Fibroblast of villous mesenchyme (primary cell): ENCODE results near the gene SLC13A1. TPM values are rescaled to one million over a fixed set of nuclear protein-coding genes. Genes with fewer than 3 reads are reported as not detected.

Source experiments
- DNase-seq: peaks from one replicate; pipeline ENCODE4 v3.0.0-alpha.2; 2010; ENCODE audit warnings: low read depth
- H3K4me3 ChIP-seq: 2 replicates; pipeline ENCODE4 v1.5.1; 2011; ENCODE audit warnings: low read depth, mild to moderate bottlenecking, low read length
- CTCF ChIP-seq: IDR thresholded peaks from 2 replicates; pipeline ENCODE4 v1.5.1; 2012; ENCODE audit warnings: low read depth, mild to moderate bottlenecking, low read length; ENCODE audit not compliant: insufficient read depth
- total RNA-seq: library from RNA; depleted of rRNA; stranded (reverse); fragments of >200 nt; gene quantifications from 2 replicates; pipeline ENCODE4 v1.2.3, GENCODE V29; 2012

The SLC13A1 gene
- total RNA-seq, 1 donor = not detected

- no peak for TF ChIP-seq CTCF
- DNase-seq = no peak
- H3K4me3 ChIP-seq = no peak overlapping the region
Measured at GRCh38 chr7:123211545-123211944, 11.8 kb upstream of the SLC13A1 start.

GRCh38 chr7:123210986-123211385, 11.2 kb upstream of the SLC13A1 start:
- H3K4me3 ChIP-seq = no peak overlapping the region
- no peak for TF ChIP-seq CTCF
- peak; percentile 14 for DNase-seq

- TF ChIP-seq CTCF = no peak
- no peak overlapping the region for H3K4me3 ChIP-seq
- DNase-seq = peak; percentile 14
Measured at GRCh38 chr7:123209786-123210185, 10.0 kb upstream of the SLC13A1 start.

DNA sequence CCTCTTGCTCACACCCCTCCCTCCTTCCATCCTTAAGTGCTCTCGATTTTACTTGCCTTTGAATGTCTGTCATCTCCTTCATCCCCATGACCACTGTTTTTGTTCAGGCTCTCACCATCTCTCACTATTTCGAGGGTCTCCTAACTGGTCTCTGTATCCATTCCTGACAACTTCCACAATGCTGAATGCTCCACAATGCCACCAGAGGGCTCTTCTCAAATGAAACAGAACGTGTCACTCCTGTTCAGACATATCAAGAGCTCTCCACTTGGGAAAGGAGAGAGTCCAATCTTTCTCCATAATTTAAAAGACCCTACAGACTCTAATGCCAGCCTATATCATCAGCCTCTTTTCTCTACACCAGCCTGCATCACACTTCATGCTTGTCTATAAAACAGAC, 9.0 kb upstream of the SLC13A1 start:
- peak; percentile 26 for DNase-seq
- peak; percentile 54 for TF ChIP-seq CTCF
- H3K4me3 ChIP-seq = no peak overlapping the region

DNA sequence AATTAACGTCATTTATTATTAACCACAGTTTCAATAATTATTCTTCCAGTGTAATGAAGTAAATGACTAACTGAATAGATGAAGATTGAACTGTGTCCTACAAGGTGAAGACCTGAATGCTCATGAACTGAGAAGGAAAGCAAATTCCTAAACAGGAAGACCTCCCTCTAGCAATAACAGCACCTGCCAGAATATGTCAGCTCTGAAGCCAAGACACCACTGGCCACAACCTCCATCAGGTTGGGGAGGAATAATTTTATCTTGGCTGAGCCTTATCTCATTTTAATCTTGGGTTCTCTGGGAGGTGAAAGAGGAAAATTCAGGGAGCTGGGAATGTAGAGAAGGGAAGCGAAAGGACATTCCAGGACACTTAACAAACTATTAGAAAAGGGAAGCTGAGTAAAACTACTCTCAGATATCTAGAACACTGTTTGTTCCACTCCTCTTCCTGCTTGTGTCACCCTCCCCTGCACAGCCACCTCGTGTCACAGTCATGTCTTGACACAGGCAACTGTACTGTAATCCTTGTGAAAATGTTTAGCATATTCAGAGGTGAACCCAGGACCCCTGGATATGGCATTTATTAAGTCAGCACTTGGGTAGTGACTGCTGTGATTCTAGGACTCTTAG, 4.6 kb upstream of the SLC13A1 start:
- TF ChIP-seq CTCF = no peak
- H3K4me3 ChIP-seq = no peak overlapping the region
- DNase-seq = no peak

- no peak for TF ChIP-seq CTCF
- no peak for DNase-seq
- no peak overlapping the region for H3K4me3 ChIP-seq
Measured at GRCh38 chr7:123201901-123202300, 2.1 kb upstream of the SLC13A1 start.
